KOPT-K1 (cell line): Measurements from ENCODE around the gene UBE2H.
A peak's percentile ranks its signal among the peaks of the same experiment; 100 is the strongest.
"Not testable (repeated sequence)": the region's sequence is repeated elsewhere in the genome, so short reads cannot be mapped to it uniquely, and the experiment has no call there.

Experiments
- H3K27ac ChIP-seq: fragments of 200-600 bp; sonication (generic); 2 replicates; pipeline ENCODE4 v1.5.1; 2016; ENCODE audit warnings: antibody characterized with exemption, mild to moderate bottlenecking, low read depth, low read length; ENCODE audit not compliant: poor library complexity, severe bottlenecking
- H3K36me3 ChIP-seq: fragments of 200-600 bp; sonication (generic); 2 replicates; pipeline ENCODE4 v1.5.1; 2017; ENCODE audit warnings: antibody characterized with exemption, mild to moderate bottlenecking, low read length, moderate library complexity; ENCODE audit not compliant: insufficient read depth
- H3K9me3 ChIP-seq: fragments of 200-600 bp; sonication (generic); 2 replicates; pipeline ENCODE4 v1.5.1; 2017; ENCODE audit warnings: antibody characterized with exemption, low read length, mild to moderate bottlenecking; ENCODE audit not compliant: insufficient read depth, poor library complexity, severe bottlenecking

Gene UBE2H

DNA sequence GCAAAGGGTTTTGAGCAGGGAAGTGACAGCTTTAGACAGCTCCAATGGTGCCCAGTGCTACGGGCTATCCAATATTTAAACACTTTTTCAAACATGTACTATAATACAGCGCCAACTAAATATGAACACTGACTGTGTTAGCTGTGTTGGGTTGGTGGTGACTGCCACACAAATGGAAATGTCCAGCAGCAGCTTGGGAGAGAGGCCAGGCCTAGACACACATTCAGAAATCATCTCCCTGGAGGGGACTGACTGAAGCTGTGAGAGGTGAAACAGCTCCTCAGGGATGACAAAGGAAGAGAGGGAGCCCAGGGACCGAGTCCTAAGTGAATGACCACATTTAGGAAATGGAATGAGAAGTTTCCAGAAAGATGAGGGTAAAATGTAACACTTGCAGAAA, 115.8 kb downstream of the UBE2H start:
- Histone ChIP-seq H3K9me3 (no peaks in the 10 kb centered on the region), H3K36me3 (no peaks in the 10 kb centered on the region), H3K27ac (no peak overlapping the region)

DNA sequence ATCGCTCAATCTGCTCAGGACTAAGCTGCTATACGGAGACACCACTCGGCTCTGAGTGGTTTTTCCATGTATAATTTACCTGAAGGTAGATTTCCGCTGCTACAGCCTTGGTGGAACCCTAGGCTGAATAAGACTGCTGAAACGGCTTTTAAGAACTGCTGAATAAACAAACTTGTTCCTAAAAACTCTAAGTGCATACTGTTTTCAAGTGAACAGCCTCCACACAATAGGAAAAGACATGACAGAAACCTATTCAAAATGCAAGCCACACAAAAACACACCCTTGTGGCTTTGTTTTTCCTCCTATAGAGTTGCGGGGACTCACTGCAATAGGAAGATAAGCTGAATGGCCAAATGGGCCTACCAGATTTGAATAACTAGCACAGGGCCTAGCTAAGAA, 117.2 kb downstream of the UBE2H start:
- no peaks in the 10 kb centered on the region for H3K9me3 ChIP-seq
- H3K36me3 ChIP-seq, result no peaks in the 10 kb centered on the region
- no peak overlapping the region for H3K27ac ChIP-seq

DNA sequence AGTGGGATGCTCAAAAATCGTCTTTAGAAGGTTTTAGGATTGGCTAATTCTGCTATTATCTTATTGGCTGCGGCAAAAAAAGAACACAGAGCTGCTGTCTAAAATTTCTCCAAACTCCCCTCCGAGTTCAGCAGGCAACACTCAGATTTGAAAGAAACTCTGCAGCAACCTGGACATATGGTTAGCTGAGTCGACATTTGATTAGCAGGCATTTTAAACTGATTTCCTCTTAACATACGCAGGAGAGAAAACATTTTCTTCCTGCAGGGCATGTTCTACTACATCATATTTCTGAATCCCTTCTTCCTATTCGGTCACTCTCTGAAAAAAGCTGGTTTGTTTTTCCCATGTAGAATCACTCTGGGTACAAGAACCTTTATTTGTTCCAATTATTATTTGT, 119.4 kb downstream of the UBE2H start:
- not testable (repeated sequence) for H3K27ac ChIP-seq, H3K9me3 ChIP-seq, H3K36me3 ChIP-seq

DNA sequence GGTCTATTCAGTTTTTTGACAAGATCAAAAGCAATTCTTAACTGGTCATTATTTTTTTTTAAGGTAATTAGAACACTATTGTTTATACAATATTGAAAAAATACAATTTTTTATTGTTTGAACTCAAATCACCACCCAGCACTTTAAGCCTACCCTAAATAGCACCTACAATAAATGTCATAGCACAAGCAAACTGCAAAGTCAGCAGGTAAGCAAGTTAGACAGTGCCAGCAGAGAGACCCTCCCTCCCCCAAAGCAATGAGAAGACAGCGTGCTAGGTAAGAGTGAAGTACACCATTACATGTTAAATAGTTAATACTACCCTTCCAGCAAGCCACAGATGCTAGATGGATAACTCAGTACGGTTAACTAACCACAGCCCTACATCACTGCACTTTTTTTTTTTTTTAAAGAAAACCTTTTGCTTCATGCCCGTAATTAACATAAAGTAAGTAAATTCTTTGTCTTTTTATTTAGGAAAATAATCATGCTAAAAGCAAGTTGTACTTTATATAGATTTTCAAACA, 120.0 kb downstream of the UBE2H start:
- Histone ChIP-seq H3K36me3 (no peaks in the 10 kb centered on the region), H3K27ac (no peak overlapping the region)

DNA sequence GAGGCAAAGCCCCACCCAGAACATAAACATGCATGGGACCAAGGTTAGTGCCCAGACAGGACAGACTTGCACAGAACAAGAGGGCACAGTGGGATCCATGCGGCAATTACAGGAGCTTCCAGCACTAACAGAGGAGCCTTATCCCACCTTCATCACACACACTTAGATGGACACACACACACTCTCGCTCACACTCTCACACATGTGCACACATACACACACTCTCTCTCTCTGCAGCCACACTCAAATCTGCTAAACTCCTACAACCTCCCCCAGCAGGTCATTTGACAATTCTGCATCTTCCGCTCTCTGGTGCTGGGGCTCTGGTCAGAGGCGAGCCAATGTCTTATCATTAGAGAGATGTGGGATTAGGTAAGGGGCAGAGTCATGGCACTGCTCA, 120.5 kb downstream of the UBE2H start:
- H3K36me3 ChIP-seq, result no peaks in the 10 kb centered on the region
- no peaks in the 10 kb centered on the region for H3K9me3 ChIP-seq
- H3K27ac ChIP-seq, result no peak overlapping the region

More for the DNA sequence above, 120.0 kb downstream of the UBE2H start:
- H3K9me3 ChIP-seq, result no peaks in the 10 kb centered on the region

DNA sequence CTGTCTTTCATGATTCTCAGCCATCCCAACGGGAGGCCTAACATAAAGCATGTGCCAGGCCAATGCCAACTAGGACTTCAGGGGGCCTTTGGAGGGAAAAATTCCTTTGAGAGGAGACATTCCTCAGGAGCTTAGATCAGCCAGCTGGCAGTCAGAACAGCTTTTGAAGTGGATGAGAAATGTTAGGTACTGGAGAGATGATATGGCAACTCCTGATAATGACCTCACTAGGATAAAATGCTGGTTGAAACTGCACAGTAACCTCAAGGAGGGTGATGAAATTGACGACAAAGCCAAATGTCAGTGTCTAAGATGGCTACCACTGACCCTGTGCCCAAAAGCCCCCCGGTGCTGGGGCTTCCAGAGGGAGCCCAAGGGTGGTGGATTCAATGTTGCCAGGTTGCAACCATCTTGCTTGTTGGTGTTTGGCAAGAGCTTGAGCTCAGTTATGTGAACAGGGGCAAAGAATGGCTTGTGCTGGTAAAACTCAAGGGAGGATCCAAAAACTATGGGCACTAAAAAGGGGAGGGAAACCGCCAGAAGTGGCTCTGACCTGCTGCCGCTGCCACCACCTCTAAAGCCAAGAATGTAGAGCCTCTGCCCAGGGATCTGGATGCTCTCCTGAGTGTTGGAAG, 121.2 kb downstream of the UBE2H start:
- Histone ChIP-seq H3K9me3 (no peaks in the 10 kb centered on the region), H3K27ac (no peak overlapping the region), H3K36me3 (no peaks in the 10 kb centered on the region)

DNA sequence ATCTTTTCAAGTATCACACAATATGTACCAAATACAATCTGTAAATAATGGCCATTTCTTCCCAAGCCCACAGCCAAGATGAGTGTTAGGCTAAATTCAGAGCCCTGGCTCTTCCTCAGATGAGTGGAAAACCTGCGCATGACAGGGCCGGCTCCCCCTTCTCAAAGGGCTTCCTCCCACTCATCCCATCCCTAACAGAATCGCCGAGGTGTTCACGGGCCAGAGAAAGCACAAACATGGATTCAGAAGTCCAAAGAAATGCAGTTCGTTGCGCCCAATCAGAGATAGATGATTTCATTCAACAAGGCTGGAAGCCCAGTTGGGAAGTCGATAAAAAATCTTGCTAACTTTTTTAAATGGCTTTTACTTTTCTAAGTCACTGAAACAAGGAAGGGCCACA, 121.8 kb downstream of the UBE2H start:
- no peaks in the 10 kb centered on the region for H3K36me3 ChIP-seq
- H3K9me3 ChIP-seq, result no peaks in the 10 kb centered on the region
- H3K27ac ChIP-seq, result no peak overlapping the region

DNA sequence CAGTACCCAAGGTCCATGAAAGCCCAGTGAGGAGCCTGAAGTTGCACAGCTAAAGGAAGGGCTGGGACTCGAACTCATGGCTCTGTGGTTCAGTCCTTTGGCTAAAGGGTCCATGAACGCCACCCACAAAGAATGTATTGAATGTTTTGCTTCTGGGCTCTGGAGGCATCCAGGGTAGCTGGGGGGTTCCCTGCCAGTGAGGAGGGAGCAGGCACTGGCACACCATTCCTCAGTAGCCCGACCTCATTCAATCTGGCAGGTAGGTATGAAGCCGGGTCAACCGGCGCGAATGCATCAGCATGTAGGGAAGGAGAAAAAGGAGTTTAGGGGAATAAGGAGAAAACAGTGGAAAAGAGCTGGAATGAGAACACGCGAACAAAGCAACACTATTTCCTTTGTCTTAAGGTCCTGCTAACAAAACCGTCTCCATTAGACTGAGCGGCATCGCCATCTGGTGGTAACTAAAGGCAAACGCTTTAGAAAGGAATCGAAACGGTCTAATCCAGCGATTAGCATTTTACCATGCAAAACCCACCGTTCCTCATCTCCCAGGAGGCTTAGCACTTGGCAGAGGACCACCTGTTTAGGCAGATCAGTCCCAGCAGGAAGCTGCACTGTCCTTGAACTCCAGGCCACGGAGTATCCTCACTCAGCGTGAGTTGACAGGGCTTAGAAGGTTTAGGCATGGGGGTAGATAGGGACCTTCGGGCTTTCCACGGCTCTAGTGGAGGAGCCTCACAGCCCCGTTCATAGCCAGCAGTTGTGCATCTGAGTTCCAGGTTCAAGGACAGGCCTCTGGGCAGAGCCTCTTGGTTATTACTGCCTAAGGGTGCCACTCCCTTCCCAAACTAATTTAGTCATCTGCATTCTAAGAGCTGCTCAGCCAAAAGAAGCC, 122.8 kb downstream of the UBE2H start:
- Histone ChIP-seq H3K27ac (peak overlapping the region; percentile 7), H3K9me3 (no peaks in the 10 kb centered on the region), H3K36me3 (no peaks in the 10 kb centered on the region)

DNA sequence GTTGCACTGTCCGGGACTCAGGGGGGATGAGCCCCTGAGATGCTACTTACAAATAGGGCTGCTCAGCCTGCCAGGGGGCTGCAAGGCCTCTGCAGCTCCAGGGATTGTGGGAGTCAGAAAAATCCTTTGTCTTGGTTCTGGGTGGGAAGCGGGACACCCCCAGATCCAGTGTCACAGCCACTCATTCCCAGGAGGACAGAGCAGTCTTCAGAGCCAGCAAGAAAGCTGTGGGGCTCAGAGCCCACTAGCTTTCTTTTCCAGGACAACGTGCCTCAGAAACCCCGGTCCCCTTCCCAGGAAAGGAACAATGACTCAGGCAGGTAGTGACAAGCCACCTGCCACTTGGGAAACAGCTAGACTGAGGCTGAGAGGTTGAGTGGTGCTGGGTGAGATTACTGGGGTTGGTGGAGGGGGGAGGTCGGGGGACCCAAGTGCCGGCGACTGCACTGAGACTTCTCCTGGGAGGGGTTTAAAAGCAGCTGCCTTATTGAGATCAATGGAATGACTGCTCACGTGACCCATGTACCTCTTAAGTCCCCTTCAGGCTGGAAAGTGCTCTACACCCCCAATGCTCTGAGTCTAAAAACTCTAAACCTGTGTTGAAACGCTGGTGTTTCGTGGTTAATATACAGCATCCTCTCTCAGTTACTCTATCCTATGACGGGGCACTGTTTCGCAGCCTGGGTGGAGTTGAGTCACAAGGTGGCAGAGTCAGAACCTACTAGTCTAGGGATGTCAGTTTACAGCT, 123.6 kb downstream of the UBE2H start:
- Histone ChIP-seq H3K36me3 (no peaks in the 10 kb centered on the region), H3K9me3 (no peaks in the 10 kb centered on the region), H3K27ac (peak overlapping the region; percentile 7)

DNA sequence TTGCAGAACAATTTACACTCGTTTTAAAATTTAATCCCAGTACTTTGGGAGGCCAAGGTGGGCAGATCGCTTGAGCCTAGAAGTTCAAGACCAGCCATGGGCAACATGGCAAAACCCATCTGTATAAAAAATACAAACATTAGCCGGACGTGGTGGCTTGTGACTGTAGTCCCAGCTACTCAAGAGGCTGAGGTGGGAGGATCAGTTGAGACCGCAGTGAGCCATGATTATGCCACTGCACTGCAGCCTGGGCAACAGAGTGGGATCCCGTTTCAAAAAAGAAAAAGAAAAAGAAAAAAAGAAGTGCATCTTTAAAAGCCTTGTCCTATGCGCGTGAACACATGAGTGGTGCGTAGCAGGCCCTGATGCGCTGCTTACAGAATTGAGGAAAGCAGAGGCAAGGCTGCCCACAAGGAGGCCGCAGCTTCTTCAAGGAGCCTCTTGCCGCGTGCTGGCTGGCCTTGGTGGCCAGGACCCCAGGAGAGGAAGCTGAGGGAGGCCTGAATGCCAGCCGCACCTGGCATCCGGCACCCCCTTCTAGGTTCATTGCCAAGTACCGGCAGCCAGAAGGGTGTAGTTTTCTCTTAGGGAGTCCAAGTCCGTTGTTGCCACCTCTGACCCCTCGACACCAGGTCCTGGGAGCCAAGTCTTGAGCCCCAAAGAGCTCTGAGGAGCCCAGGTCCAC, 124.5 kb downstream of the UBE2H start:
- H3K27ac ChIP-seq, result no peak overlapping the region
- no peaks in the 10 kb centered on the region for H3K9me3 ChIP-seq
- H3K36me3 ChIP-seq, result no peaks in the 10 kb centered on the region

DNA sequence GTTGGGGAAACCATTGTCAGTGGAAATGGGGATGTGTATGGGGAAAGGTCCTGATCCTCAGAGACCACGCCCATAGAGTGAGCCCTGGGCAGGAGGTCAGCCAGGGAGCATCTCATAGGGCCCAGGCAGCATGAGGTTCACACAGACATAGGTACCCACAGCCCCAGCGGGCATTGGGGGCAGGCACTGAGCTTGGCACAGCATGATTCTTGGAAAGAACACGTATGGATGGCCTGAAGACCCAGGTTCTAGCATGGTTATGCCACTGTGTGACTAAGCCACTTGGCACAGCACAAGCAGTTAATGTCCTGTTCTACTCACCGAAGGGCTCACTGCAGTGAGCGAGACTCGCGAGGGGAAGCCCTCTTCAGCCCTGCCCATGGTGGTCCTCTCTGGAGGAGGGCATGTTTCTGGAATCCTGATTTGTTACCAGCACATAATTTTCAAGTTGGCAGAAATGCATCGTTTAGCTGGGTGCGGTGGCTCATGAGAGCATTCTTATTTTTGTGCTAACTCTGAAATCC, 125.2 kb downstream of the UBE2H start:
- Histone ChIP-seq H3K36me3 (no peaks in the 10 kb centered on the region), H3K9me3 (no peaks in the 10 kb centered on the region), H3K27ac (no peak overlapping the region)

DNA sequence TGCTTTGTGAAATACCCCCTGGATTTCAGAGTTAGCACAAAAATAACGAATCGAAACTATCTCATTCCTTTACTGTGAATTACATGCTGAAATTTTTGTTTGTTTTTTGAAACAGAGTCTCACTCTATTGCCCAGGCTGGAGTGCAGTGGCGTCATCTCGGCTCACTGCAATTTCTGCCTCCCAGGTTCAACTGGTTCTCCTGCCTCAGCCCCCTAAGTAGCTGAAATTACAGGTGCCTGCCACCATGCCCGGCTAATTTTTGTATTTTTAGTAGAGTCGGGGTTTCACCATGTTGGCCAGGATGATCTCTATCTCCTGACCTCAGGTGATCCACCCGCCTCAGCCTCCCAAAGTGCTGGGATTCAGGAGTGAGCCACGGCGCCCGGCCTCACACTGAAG, 125.9 kb downstream of the UBE2H start:
- H3K9me3 ChIP-seq, H3K36me3 ChIP-seq, H3K27ac ChIP-seq: not testable (repeated sequence)

DNA sequence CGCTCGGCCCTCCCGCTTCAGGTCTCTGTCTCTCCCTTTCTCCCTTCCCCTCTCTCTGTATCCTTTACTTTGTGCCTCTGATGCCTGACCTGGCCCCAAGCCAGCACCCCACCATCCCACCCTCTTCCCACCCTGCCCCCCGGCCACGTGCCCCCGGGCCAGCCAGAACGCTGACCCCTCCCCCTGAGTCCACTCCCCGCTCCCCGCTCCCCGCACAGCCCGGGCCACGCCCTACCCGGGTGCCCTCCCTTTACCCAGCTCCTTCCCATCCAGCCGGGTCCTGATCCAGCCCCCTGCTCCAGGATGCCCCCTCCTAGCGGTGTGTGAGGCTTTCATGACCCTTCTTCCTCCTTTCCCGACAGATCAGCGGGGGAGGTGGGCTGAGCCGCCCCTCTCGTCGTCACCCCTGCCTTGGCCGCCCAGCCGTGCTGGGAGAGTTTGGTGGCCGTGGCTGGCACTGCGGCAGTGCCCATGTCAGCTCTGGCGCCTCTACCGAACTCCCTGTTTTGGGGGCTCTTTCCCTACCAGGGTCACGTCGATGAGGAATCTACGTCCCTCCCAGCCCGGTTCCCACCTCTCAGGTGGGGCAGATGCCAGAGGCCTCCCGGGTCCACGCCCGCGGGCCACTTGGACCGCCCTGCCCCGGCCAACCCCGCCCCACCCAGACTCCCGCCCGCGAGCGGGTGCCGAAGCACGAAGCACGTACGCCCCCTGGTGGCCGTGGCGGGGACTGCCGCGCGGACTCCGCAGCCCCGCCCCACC, 127.4 kb downstream of the UBE2H start:
- Histone ChIP-seq H3K27ac (peak overlapping the region; percentile 41), H3K9me3 (no peaks in the 10 kb centered on the region), H3K36me3 (no peaks in the 10 kb centered on the region)
